ENCODE data around the gene UBA7.
A peak's percentile ranks its signal among the peaks of the same experiment; 100 is the strongest.
"Not testable (repeated sequence)": the region's sequence is repeated elsewhere in the genome, so short reads cannot be mapped to it uniquely, and the experiment has no call there.

Gene UBA7

DNA sequence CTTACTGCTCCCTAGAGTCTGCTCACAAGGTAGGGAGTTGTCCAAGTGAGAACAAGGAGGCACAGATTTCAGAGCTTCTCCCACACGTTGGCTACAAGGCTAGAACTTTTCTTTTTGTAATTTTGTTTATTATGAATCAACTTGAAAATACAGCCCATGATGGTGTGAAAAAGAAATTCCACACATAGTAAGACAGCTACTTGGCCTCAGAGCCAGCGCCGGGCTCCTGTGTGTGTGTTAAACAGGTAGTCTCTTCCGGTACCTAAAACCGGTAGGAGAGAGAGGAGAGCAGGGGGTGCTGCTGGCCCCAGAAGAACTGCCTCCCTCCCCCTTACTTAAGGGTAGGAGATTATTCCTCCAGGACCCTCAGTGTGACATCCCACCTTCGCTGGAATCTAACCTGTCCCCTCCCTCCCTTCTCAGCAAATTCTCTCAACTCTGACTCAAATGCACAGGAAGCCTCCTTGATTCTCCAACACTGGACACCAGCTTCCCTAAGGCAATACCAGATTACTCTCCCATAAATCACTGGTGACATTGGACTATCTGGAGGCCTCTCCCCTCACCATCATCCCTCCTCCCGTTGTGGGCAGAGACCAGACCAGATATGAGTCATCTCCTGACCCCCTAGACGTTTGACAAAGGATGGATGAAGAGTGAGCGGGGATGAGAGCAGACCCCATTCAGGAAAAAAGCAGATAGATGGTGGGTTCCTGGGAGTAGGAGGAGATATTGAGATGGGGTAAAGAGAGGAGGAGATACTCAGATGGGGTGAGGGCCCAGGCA lies 22.9 kb downstream of the UBA7 start:
- in situ Hi-C loops (cut with HindIII; ENCODE audit: low sequenced_read_pairs), result no loop called here

GRCh38 chr3:49788056-49788455 lies 25.7 kb downstream of the UBA7 start:
- TF ChIP-seq CTCF (IDR thresholded peaks at IDR 0.05; ENCODE audit: low read depth, low read length, missing control alignments), result no peak
- in situ Hi-C loops (cut with HindIII; ENCODE audit: low sequenced_read_pairs), result no loop called here
- DNase-seq (ENCODE audit: low read depth), result no peak
- no peak overlapping the region for H3K4me3 ChIP-seq (ENCODE audit: low read depth, low read length)

More for the DNA sequence above, 22.9 kb downstream of the UBA7 start:
- DNase-seq (ENCODE audit: low read depth), result no peak
- H3K4me3 ChIP-seq (ENCODE audit: low read depth, low read length), result no peak overlapping the region
- no peak for TF ChIP-seq CTCF (IDR thresholded peaks at IDR 0.05; ENCODE audit: low read depth, low read length, missing control alignments)

GRCh38 chr3:49787536-49787935 lies 26.2 kb downstream of the UBA7 start:
- no peak for DNase-seq (ENCODE audit: low read depth)
- TF ChIP-seq CTCF (IDR thresholded peaks at IDR 0.05; ENCODE audit: low read depth, low read length, missing control alignments), result no peak
- no peak overlapping the region for H3K4me3 ChIP-seq (ENCODE audit: low read depth, low read length)
- in situ Hi-C loops (cut with HindIII; ENCODE audit: low sequenced_read_pairs), result no loop called here

DNA sequence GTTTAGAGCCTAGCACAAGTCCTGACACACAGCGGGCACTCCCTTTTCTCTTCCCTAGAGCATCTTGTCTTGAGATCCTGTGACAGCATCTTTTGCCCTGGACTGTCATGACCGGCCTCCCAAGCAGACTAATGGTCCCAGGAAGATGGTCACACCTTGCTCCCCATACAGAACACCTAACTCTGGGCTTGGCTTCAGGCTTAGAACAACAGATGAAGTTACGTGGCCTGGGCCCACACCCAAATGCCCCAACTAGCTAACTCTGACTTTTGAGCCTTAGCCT lies 26.6 kb downstream of the UBA7 start:
- in situ Hi-C loops (cut with HindIII; ENCODE audit: low sequenced_read_pairs), result no loop called here
- no peak for TF ChIP-seq CTCF (IDR thresholded peaks at IDR 0.05; ENCODE audit: low read depth, low read length, missing control alignments)
- DNase-seq (ENCODE audit: low read depth), result no peak
- no peak overlapping the region for H3K4me3 ChIP-seq (ENCODE audit: low read depth, low read length)

DNA sequence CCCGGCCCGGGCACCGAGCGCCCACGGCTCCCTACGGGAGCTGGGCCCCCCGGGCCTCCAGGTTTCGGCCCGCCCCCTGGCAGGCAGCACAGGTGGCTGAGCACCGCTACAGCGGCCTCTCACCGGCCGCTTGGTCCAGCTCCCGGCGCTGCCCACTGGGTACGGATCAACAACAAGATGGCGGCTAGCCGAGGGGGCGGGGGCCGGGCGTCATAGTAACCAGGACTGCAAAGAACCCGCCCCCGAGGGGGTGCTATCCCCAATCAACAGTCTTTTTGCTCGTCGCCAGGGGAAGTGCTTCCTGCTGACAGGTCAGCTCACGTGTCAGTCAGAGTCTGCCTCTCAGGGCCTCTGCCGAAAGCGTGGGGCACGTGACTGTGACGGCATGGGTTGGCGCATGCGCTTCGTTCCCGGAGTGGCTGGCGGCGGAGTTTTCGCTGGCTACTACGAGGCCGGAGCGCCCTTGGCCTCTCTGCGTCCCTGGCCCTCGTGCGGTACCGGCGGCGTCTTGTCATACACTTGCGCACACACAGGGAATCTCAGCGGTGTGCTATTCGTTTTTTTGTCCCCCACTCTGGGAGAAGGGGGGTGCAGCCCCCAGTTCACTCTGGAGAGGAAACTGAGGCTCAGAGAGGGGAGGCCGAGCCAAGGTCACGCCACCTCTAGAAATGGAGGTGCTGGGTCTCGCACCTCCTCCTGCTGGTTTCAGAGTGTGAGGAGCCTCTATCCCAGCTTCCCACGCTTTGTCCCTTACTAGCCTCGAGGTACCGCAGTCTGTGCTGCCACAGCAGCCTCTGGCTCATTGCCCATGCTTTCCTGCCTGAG lies 27.2 kb downstream of the UBA7 start, which contains the start of gene IP6K1:
Gene IP6K1 (minus strand): TSS at position 186 of the 825 bp plus-strand sequence. CDS start 38,502 bp downstream, outside the sequence.
- no peak for TF ChIP-seq CTCF (IDR thresholded peaks at IDR 0.05; ENCODE audit: low read depth, low read length, missing control alignments)
- peak within 1 kb of the TSS; percentile 96 for H3K4me3 ChIP-seq (ENCODE audit: low read depth, low read length)
- peak; percentile 100 for DNase-seq (ENCODE audit: low read depth)
- in situ Hi-C loops (cut with HindIII; ENCODE audit: low sequenced_read_pairs), result no loop called here

- H3K4me3 ChIP-seq (ENCODE audit: low read depth, low read length), result peak overlapping the region; percentile 96
- DNase-seq (ENCODE audit: low read depth), result no peak
- in situ Hi-C loops (cut with HindIII; ENCODE audit: low sequenced_read_pairs), result no loop called here
- no peak for TF ChIP-seq CTCF (IDR thresholded peaks at IDR 0.05; ENCODE audit: low read depth, low read length, missing control alignments)
These were observed 28.0 kb downstream of the UBA7 start for GRCh38 chr3:49785565-49786356.

GRCh38 chr3:49782277-49782676 lies 31.5 kb downstream of the UBA7 start:
- in situ Hi-C loops (cut with HindIII; ENCODE audit: low sequenced_read_pairs); H3K4me3 ChIP-seq (ENCODE audit: low read depth, low read length); DNase-seq (ENCODE audit: low read depth): not testable (repeated sequence)
